Muscle of leg (tissue), 11 donors: ENCODE measurements around the gene HSP90AA1. TPM values are rescaled to one million over a fixed set of nuclear protein-coding genes. Genes with fewer than 3 reads are reported as not detected.

ENCODE experiments used
- DNase-seq: peaks from one replicate; pipeline ENCODE4 v3.0.0; 2013
- H3K27ac ChIP-seq: one replicate; pipeline ENCODE4 v1.5.1; 2013; ENCODE audit warnings: mild to moderate bottlenecking, low read length, control low read depth
- H3K27me3 ChIP-seq: one replicate; pipeline ENCODE4 v1.6.1; 2013; ENCODE audit warnings: low read length; ENCODE audit not compliant: control insufficient read depth, insufficient read depth
- H3K36me3 ChIP-seq: one replicate; pipeline ENCODE4 v1.6.1; 2013; ENCODE audit warnings: low read length; ENCODE audit not compliant: control insufficient read depth, insufficient read depth
- H3K4me1 ChIP-seq: one replicate; pipeline ENCODE4 v1.6.1; 2013; ENCODE audit warnings: low read length; ENCODE audit not compliant: control insufficient read depth, insufficient read depth
- H3K4me3 ChIP-seq: one replicate; pipeline ENCODE4 v1.5.1; 2013; ENCODE audit warnings: low read length, control low read depth
- H3K9me3 ChIP-seq: replicated peaks from 2 replicates; pipeline ENCODE4 v1.6.1; 2013; ENCODE audit warnings: low read depth, low read length; ENCODE audit not compliant: control insufficient read depth
- WGBS: methylation state at CpG from one replicate; pipeline ENCODE4 v1.1.5; 2013; ENCODE audit warnings: missing lambda C conversion rate; ENCODE audit not compliant: insufficient coverage; 5-methylcytosine and 5-hydroxymethylcytosine counted together
- polyA plus RNA-seq, 8 donors: library from polyadenylated mRNA; unstranded; fragments of 120-200 nt; gene quantifications; one replicate each; pipeline versions ENCODE4 v1.2.1 to v1.2.3, GENCODE V29; 2013; ENCODE audit warnings: inconsistent platforms in 1 of 8, low replicate concordance in 1 of 8; ENCODE audit not compliant: insufficient read length in 8 of 8, insufficient read depth in 1 of 8
- total RNA-seq: library from RNA; stranded (reverse); fragments of 120-200 nt; gene quantifications from one replicate; pipeline ENCODE4 v1.2.4, GENCODE V29; 2013

Gene HSP90AA1
- total and polyA plus RNA-seq, 9 donors, result 115 to 422 (median 312) TPM

DNA sequence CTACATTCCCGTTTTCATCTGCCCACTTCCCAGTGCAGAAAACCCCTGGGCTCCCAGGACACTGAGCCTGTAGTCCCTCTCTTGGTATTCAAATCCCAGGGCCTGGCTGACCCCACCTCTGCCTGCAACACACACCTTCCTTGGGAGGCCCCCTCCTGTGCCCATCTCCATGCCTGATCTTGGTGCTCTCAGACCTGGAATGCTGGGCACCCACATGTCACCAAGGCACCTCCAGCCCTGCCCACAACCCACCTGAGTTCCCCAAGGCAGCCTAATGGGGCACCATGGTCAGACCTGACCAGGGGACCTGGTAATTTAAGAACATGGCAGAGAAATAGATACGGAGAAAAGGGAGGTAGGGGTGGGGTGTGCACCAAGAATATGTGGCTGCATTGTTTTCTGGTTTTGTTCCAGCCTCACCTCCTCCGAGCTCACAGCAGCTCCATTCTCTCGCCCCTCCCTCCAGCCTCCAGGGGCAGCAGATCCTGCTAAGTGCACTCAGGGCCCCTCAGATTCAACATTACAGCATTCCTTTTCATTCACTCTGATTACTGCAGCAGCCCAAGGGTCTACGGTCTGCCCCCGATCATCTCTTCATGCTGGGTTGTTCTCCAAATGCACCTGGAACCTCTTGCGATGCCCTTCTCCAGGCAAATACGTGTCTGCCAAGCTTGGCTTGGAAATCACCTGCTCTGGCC lies 9.2 kb upstream of the HSP90AA1 start:
- Histone ChIP-seq H3K9me3 (no peaks in the 10 kb centered on the region), H3K27me3 (no peaks in the 10 kb centered on the region), H3K27ac (no peak overlapping the region), H3K36me3 (no peaks in the 10 kb centered on the region), H3K4me3 (no peak overlapping the region), H3K4me1 (peaks cover 6% of the 10 kb centered on the region)
- 17% methylated on average over 5 of the region's 8 CpGs for WGBS
- DNase-seq, result no peak

DNA sequence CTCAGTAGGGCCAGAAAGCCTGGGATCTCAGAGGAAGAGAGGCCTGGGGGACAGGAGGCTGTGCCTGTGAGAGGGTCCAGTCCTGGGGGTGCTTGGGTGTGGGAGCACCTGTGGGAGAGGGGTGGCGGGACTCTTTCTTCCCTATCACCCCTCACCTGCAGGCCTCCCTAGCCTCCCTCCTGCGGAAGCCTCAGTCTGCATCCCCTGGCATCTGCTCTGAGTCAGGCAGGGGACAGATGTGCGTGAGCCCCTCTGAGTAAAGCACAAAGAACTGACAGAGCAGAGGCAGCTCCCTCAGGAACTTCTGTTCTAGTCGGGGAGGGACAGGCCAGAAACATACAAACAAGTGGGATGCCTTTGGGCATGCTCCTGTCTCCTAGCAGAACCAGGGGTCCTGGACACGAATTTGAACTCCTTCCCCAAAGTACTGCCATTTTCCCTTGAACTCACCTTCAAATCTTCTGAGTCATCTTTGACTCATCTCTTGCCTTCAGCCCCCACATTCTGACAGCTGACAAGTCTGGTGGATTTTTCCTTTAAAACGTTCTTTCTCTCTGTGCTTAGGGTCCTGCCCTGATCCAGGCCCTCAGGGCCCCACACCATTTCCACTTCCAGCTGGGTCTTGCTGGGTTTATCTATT lies 8.5 kb upstream of the HSP90AA1 start:
- Histone ChIP-seq H3K27me3 (no peaks in the 10 kb centered on the region), H3K36me3 (no peaks in the 10 kb centered on the region), H3K4me1 (peaks cover 6% of the 10 kb centered on the region), H3K27ac (no peak overlapping the region), H3K4me3 (no peak overlapping the region), H3K9me3 (no peaks in the 10 kb centered on the region)
- DNase-seq, result no peak
- 52% methylated on average over 5 of the region's 6 CpGs for WGBS

DNA sequence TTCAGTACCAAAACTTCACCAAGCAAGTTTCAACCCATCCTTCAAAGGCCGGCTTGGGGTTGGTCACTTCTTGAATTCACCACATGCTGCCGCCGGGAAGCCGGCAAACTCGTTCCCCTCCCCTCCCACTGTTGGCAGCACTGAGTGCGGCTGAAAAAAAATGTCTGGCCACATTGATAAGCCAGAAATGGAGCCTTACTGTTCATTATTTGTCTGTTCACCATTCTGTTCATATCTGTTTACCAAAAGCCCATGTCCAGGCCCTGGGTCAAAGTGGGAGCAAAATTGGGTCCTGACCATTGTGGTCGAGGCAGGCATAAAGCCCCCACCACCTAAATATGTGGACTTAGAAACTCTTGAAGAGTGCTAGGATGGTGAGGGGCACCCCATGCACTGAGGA lies 7.3 kb upstream of the HSP90AA1 start:
- H3K9me3 ChIP-seq, result no peaks in the 10 kb centered on the region
- H3K27ac ChIP-seq, result no peak overlapping the region
- no peak for DNase-seq
- H3K4me1 ChIP-seq, result peaks cover 6% of the 10 kb centered on the region
- 64% methylated on average over 6 of the region's 7 CpGs for WGBS
- no peaks in the 10 kb centered on the region for H3K36me3 ChIP-seq
- H3K4me3 ChIP-seq, result no peak overlapping the region
- H3K27me3 ChIP-seq, result no peaks in the 10 kb centered on the region

DNA sequence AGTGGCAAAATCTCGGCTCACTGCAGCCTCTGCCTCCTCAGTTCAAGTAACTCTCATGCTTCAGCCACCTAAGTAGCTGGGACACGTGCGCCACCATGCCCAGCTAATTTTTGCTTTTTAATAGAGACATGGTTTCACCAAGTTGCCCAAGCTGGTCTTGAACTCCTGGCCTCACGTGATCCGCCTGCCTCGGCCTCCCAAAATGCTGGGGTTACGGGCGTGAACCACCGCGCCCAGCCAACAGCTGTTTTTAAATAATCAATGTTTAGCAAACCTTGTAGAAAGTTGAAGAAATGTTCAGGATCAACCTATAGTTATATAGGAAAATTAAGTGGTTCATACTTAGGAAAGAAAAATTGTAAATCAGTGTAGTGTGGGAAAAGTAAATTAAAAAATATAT lies 6.0 kb upstream of the HSP90AA1 start:
- no peak overlapping the region for H3K27ac ChIP-seq
- H3K36me3 ChIP-seq, result no peaks in the 10 kb centered on the region
- 82% methylated on average over 7 of the region's 10 CpGs for WGBS
- no peak for DNase-seq
- H3K4me1 ChIP-seq, result peaks cover 15% of the 10 kb centered on the region
- H3K9me3 ChIP-seq, result no peaks in the 10 kb centered on the region
- H3K27me3 ChIP-seq, result no peaks in the 10 kb centered on the region
- H3K4me3 ChIP-seq, result no peak overlapping the region

DNA sequence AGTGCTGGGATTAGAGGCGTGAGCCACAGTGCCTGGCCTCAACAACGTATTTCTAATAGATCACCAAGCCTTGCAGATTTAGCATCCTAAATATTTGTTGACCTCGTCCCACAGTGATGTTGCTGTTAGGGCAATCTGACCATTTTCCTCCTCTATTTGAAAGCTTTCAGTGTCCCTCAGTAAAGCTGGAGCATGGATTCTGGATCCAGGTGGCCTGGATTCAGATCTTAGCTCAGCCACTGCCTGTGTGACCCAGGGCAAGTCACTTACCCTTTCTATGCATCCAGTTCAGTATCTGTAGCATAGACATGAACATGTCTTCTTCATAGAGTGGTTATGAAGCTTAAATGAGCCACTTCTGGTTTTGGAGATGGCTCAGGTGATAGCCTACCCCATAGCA lies 3.9 kb upstream of the HSP90AA1 start:
- no peaks in the 10 kb centered on the region for H3K27me3 ChIP-seq
- peaks cover 2% of the 10 kb centered on the region for H3K36me3 ChIP-seq
- no peaks in the 10 kb centered on the region for H3K9me3 ChIP-seq
- H3K4me1 ChIP-seq, result peaks cover 12% of the 10 kb centered on the region
- DNase-seq, result no peak
- 83% methylated on average over 3 of the region's 3 CpGs for WGBS
- H3K4me3 ChIP-seq, result no peak overlapping the region
- no peak overlapping the region for H3K27ac ChIP-seq

DNA sequence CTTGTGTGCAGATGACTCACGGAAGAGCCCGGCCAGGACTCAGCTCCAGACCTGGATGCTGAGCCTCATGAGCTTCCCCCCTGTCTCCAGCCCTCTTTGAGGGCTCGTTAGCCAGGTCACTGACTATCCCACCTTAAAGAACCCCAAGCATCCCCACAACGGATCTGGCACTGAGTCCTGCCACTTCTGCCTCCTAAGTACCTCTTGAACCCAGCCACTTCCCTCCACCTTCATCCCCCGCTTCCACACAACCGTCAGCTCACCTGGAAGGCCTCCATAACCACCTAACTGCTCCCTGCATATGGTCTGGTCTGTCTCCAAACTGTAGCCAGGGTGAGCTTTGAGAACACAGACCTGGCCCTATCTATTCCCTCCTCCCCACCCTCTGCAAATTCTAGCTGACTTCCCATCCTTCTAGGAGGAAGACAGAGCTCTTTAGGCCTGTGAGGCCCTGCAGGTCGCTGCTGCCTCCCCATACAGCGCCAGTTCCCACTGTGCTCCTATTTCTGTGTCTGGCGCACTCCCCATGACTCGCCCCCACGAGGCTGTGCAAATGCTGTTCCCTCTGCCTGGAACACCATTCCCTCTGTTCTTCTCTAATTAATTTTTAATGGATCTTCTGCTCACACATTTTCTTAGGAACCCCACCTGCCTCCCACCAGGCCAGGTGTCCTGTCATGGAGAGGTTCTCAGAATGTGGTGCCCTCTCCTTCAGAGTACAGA lies 2.9 kb upstream of the HSP90AA1 start:
- WGBS, result 87% methylated on average over 11 of the region's 11 CpGs
- DNase-seq, result no peak
- no peaks in the 10 kb centered on the region for H3K27me3 ChIP-seq
- no peak overlapping the region for H3K27ac ChIP-seq
- no peak overlapping the region for H3K4me3 ChIP-seq
- H3K4me1 ChIP-seq, result peaks cover 20% of the 10 kb centered on the region
- no peaks in the 10 kb centered on the region for H3K9me3 ChIP-seq
- H3K36me3 ChIP-seq, result peaks cover 12% of the 10 kb centered on the region

DNA sequence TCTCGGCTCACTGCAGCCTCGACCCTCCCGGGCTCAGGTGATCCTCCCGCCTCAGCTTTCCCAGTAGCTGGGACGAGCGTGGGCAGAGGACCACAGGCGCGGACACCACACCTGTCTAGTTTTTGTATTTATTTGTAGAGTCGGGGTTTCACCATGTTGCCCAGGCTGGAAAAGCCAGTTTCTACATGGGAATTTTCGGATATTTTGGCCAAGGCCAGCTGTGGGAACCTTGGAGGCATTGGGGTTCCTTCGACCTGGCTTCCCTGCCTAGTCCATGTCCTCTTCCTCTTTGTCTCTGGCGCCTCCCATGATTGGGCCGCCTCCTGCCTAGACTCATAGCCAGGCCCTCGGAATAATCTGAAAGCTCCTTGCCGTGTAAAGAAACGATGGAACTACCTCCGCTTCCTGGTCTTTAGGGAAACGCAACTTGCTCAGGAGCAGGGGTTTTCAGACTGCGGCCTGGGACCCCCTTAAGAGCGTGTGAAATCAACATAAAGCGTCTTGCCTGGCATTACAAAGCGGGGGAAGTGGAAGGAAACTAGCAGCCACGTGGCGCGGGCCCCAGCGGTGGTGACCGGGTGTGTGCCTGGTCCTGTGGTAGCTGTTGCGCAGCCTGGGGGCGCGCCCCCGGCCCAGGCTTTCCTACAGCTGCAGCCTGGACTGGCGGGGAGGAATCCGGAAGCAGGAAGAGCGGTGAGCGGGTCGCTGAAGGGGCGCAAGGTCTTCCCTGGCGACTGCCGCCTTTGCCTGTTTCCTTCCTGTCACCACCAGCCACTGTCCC lies 1.4 kb upstream of the HSP90AA1 start:
- peak overlapping the region; percentile 72 for H3K4me3 ChIP-seq
- H3K9me3 ChIP-seq, result no peaks in the 10 kb centered on the region
- peaks cover 25% of the 10 kb centered on the region for H3K36me3 ChIP-seq
- WGBS, result 16% methylated on average over 30 of the region's 39 CpGs
- H3K27ac ChIP-seq, result peak overlapping the region; percentile 99
- H3K27me3 ChIP-seq, result no peaks in the 10 kb centered on the region
- peaks cover 21% of the 10 kb centered on the region for H3K4me1 ChIP-seq
- peak; percentile 71 for DNase-seq

DNA sequence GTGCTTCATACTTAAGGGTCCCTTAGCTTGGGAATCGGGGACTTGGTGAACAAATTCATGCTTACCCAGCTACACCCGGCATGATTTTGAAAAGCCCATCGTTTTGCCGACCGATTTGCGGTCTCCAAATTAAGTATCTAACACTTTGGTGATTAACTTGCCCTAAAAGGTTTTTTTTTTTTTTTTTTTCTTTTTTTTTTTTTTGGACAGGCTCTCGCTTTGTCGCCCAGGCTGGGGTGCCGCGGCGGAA lies 843 bp upstream of the HSP90AA1 start:
- Histone ChIP-seq H3K4me3 (peak overlapping the region; percentile 72), H3K36me3 (peaks cover 29% of the 10 kb centered on the region), H3K27ac (peak overlapping the region; percentile 99), H3K9me3 (no peaks in the 10 kb centered on the region), H3K4me1 (peaks cover 21% of the 10 kb centered on the region), H3K27me3 (no peaks in the 10 kb centered on the region)
- no peak for DNase-seq
- WGBS, result 3% methylated on average over 7 of the region's 11 CpGs

DNA sequence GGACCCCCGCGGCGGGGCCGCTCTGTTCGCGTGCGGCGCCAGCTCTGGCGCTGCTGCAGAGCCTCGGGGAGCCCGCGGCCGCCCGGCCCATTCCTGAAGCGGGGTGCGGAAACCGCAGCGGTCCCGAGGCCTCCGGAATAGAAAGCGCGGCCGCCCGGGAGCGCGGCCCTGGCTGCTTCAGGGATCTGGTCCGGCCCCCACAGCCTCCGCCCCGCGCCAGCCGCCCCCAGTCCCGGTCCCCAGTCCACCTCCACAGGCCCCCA lies 204 bp downstream of the HSP90AA1 start:
- WGBS, result 0% methylated on average over 32 of the region's 32 CpGs

More for the DNA sequence above, 204 bp downstream of the HSP90AA1 start:
- Histone ChIP-seq H3K4me3 (peak overlapping the region; percentile 71), H3K4me1 (peaks cover 21% of the 10 kb centered on the region), H3K27me3 (no peaks in the 10 kb centered on the region), H3K9me3 (no peaks in the 10 kb centered on the region), H3K27ac (peak overlapping the region; percentile 94), H3K36me3 (peaks cover 38% of the 10 kb centered on the region)
- DNase-seq, result no peak
